ENCODE measurements around the gene HUNK. TPM values are rescaled to one million over a fixed set of nuclear protein-coding genes. Genes with fewer than 3 reads are reported as not detected.
"Not testable (repeated sequence)": the region's sequence is repeated elsewhere in the genome, so short reads cannot be mapped to it uniquely, and the experiment has no call there.

Gene HUNK
- polyA plus RNA-seq, 1 donor (not counting 4 experiments of a cell fraction or from before 2014, with no cell fraction given), result 0.03 TPM

DNA sequence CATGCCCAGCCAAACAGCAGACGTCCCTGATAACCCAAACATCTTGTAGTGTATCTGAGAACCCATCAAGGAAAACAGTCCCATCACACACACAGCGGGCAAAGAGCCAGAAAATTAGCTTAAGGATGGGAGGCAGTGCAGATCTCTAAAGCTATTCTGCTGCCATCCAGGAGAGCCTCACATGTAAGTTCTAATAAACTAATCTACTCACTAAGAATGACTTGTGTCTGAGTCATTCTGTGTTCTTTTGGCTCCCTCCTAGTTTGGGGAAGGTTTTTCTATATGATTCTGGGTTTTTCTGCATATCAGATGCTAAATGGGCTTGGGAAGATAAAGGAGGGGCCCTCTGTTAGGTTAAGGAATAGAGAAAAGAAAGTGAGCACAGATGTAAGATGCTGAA is 162.8 kb downstream of the HUNK start:
- Histone ChIP-seq H3K27ac (ENCODE audit: control insufficient read depth, insufficient read depth, low read length) (no peak overlapping the region), H4K20me1 (ENCODE audit: control insufficient read depth, extremely low read depth, insufficient read depth, low read length) (no peaks in the 10 kb centered on the region), H3K36me3 (ENCODE audit: control insufficient read depth in 2 of 2, extremely low read depth in 1 of 2, insufficient read depth in 2 of 2, low read length in 2 of 2) (no peaks in the 10 kb centered on the region), H3K4me3 (ENCODE audit: control insufficient read depth in 2 of 3, extremely low read depth in 1 of 3, insufficient read depth in 2 of 3, low read depth in 1 of 3, low read length in 3 of 3) (no peak overlapping the region), H3K79me2 (ENCODE audit: control insufficient read depth, insufficient read depth, low read length) (no peaks in the 10 kb centered on the region), H2AFZ (ENCODE audit: control insufficient read depth, low read length) (no peak overlapping the region), H3K4me2 (ENCODE audit: control insufficient read depth, extremely low read depth, insufficient read depth, low read depth, low read length) (no peak overlapping the region), H3K9ac (ENCODE audit: control insufficient read depth, extremely low read depth, insufficient read depth, low read length) (no peak overlapping the region), H3K9me1 (ENCODE audit: control insufficient read depth, extremely low read depth, insufficient read depth, low read length) (no peaks in the 10 kb centered on the region), H3K27me3 (ENCODE audit: control insufficient read depth, extremely low read depth, insufficient read depth, low read length) (no peaks in the 10 kb centered on the region), H3K4me1 (ENCODE audit: control insufficient read depth, extremely low read depth, insufficient read depth, low read length) (no peaks in the 10 kb centered on the region), H3K9me3 (ENCODE audit: control insufficient read depth, low read depth, low read length) (peaks cover 2% of the 10 kb centered on the region)
- FAIRE-seq (no peak), DNase-seq (ENCODE audit: low read depth, low spot score) (no peak)
- dilution Hi-C loops (cut with MboI; ENCODE audit: extremely low pct_ligation_motif_present, low sequenced_read_pairs), result no loop called here
- no peak for TF ChIP-seq EZH2 (IDR thresholded peaks at IDR 0.05; ENCODE audit: low read length)
- TF ChIP-seq, protein P1, sequence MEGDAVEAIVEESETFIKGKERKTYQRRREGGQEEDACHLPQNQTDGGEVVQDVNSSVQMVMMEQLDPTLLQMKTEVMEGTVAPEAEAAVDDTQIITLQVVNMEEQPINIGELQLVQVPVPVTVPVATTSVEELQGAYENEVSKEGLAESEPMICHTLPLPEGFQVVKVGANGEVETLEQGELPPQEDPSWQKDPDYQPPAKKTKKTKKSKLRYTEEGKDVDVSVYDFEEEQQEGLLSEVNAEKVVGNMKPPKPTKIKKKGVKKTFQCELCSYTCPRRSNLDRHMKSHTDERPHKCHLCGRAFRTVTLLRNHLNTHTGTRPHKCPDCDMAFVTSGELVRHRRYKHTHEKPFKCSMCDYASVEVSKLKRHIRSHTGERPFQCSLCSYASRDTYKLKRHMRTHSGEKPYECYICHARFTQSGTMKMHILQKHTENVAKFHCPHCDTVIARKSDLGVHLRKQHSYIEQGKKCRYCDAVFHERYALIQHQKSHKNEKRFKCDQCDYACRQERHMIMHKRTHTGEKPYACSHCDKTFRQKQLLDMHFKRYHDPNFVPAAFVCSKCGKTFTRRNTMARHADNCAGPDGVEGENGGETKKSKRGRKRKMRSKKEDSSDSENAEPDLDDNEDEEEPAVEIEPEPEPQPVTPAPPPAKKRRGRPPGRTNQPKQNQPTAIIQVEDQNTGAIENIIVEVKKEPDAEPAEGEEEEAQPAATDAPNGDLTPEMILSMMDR (optimal IDR thresholded peaks at IDR 0.05 in 1 of 3, IDR thresholded peaks at IDR 0.05 in 1 of 3, conservative IDR thresholded peaks at IDR 0.05 in 1 of 3; ENCODE audit: extremely low read depth in 1 of 3, insufficient read depth in 2 of 3, low read length in 3 of 3), result no peak

DNA sequence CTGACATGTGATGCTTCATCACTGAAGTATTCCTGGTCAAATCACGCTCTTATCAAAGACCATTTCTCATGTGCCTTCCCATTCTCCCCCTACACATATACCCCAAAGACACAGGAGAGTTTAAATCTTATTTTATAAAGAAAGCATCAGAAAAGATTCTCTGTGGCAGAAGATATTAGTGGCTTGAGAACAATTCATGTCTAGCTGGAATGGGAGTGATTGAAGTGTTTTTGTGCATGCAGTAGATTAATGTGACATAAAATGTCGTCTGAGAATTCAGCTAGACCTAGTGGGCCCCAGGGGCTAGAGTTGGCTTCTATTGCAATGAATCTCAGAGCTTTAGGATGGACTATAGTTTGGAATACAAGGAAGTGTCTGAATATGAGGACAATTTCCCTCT is 163.9 kb downstream of the HUNK start:
- Histone ChIP-seq H3K9me1 (ENCODE audit: control insufficient read depth, extremely low read depth, insufficient read depth, low read length) (no peaks in the 10 kb centered on the region), H3K36me3 (ENCODE audit: control insufficient read depth in 2 of 2, extremely low read depth in 1 of 2, insufficient read depth in 2 of 2, low read length in 2 of 2) (no peaks in the 10 kb centered on the region), H3K4me2 (ENCODE audit: control insufficient read depth, extremely low read depth, insufficient read depth, low read depth, low read length) (no peak overlapping the region), H3K9me3 (ENCODE audit: control insufficient read depth, low read depth, low read length) (peaks cover 2% of the 10 kb centered on the region), H3K79me2 (ENCODE audit: control insufficient read depth, insufficient read depth, low read length) (no peaks in the 10 kb centered on the region), H2AFZ (ENCODE audit: control insufficient read depth, low read length) (no peak overlapping the region), H3K4me1 (ENCODE audit: control insufficient read depth, extremely low read depth, insufficient read depth, low read length) (no peaks in the 10 kb centered on the region), H3K27me3 (ENCODE audit: control insufficient read depth, extremely low read depth, insufficient read depth, low read length) (no peaks in the 10 kb centered on the region), H4K20me1 (ENCODE audit: control insufficient read depth, extremely low read depth, insufficient read depth, low read length) (no peaks in the 10 kb centered on the region), H3K9ac (ENCODE audit: control insufficient read depth, extremely low read depth, insufficient read depth, low read length) (no peak overlapping the region), H3K27ac (ENCODE audit: control insufficient read depth, insufficient read depth, low read length) (no peak overlapping the region), H3K4me3 (ENCODE audit: control insufficient read depth in 2 of 3, extremely low read depth in 1 of 3, insufficient read depth in 2 of 3, low read depth in 1 of 3, low read length in 3 of 3) (no peak overlapping the region)
- TF ChIP-seq, protein P1 (optimal IDR thresholded peaks at IDR 0.05 in 1 of 3, IDR thresholded peaks at IDR 0.05 in 1 of 3, conservative IDR thresholded peaks at IDR 0.05 in 1 of 3; ENCODE audit: extremely low read depth in 1 of 3, insufficient read depth in 2 of 3, low read length in 3 of 3), result no peak
- TF ChIP-seq EZH2 (IDR thresholded peaks at IDR 0.05; ENCODE audit: low read length), result no peak
- FAIRE-seq, result no peak
- dilution Hi-C loops (cut with MboI; ENCODE audit: extremely low pct_ligation_motif_present, low sequenced_read_pairs), result no loop called here
- DNase-seq (ENCODE audit: low read depth, low spot score), result no peak

DNA sequence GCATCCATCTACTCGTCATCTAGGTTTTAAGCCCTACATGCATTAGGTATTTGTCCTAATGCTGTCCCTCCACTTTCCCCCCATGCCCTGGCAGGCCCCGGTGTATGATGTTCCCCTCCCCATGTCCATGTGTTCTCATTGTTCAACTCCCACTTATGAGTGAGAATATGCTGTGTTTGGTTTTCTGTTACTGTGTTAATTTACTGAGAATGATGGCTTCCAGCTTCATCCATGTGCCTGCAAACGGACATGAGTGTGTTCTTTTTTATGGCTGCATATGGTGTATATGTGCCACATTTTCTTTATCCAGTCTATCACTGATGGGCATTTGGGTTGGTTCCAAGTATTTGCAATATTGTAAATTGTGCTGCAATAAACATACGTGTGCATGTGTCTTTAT is 165.9 kb downstream of the HUNK start:
- H4K20me1 ChIP-seq (ENCODE audit: control insufficient read depth, extremely low read depth, insufficient read depth, low read length); DNase-seq (ENCODE audit: low read depth, low spot score); H3K4me1 ChIP-seq (ENCODE audit: control insufficient read depth, extremely low read depth, insufficient read depth, low read length); H3K27ac ChIP-seq (ENCODE audit: control insufficient read depth, insufficient read depth, low read length); dilution Hi-C loops (cut with MboI; ENCODE audit: extremely low pct_ligation_motif_present, low sequenced_read_pairs); H3K9me1 ChIP-seq (ENCODE audit: control insufficient read depth, extremely low read depth, insufficient read depth, low read length); H3K36me3 ChIP-seq (ENCODE audit: control insufficient read depth in 2 of 2, extremely low read depth in 1 of 2, insufficient read depth in 2 of 2, low read length in 2 of 2); H2AFZ ChIP-seq (ENCODE audit: control insufficient read depth, low read length); H3K27me3 ChIP-seq (ENCODE audit: control insufficient read depth, extremely low read depth, insufficient read depth, low read length); H3K4me3 ChIP-seq (ENCODE audit: control insufficient read depth in 2 of 3, extremely low read depth in 1 of 3, insufficient read depth in 2 of 3, low read depth in 1 of 3, low read length in 3 of 3); H3K4me2 ChIP-seq (ENCODE audit: control insufficient read depth, extremely low read depth, insufficient read depth, low read depth, low read length); FAIRE-seq; H3K9me3 ChIP-seq (ENCODE audit: control insufficient read depth, low read depth, low read length); H3K9ac ChIP-seq (ENCODE audit: control insufficient read depth, extremely low read depth, insufficient read depth, low read length); H3K79me2 ChIP-seq (ENCODE audit: control insufficient read depth, insufficient read depth, low read length): not testable (repeated sequence)
